GM19452 (cell line): ENCODE measurements around the gene VIPR2.

Source experiments
- ATAC-seq: cut with Tn5 transposase; IDR thresholded peaks from one replicate; pipeline ENCODE4 v1.9.1; 2021; ENCODE audit not compliant: unreplicated experiment

The VIPR2 gene

GRCh38 chr7:159158125-159158887, 13.6 kb upstream of the VIPR2 start:
- no peak for ATAC-seq

GRCh38 chr7:159157714-159158113, 13.0 kb upstream of the VIPR2 start:
- ATAC-seq: no peak

DNA sequence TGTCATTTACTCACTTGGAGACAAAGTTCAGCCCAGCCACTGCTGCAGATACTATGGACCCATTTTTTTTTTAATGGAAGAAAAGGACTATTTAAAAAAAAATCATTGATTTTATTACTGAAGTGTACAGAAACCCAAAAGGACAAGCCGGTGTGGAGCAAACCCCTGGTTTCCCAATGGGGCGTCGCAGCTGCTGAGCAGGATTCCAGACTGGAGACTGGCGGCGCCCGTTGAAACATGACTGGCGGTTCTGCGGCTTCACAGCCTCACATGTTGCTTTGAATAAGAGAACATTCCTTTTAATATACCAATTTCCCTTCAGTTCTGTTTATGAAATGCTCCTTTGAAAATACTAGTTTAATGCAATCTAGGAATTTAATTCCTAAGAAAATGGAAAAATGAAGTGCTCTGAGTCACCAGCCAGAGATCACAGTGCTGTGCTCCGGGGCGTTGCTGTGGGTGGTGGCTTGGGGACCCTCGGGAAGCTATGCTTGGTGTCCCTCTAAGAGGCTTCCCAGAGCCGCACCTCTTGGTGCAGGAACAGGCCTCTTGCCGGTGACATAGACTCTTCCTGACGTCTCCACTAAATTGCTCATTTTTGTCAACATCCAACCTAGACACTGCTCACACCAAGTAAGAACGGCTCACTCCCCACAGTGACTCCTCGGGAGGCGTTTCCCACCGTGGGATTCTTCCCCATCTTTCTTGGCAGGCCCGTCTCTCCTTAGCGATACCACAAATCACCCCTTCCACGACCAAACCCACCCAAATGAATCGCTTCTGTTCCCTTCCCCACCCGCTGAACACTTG, 12.0 kb upstream of the VIPR2 start:
- no peak for ATAC-seq

GRCh38 chr7:159155410-159155809, 10.7 kb upstream of the VIPR2 start:
- no peak for ATAC-seq

- ATAC-seq: no peak
Measured at GRCh38 chr7:159154243-159154642, 9.6 kb upstream of the VIPR2 start.

DNA sequence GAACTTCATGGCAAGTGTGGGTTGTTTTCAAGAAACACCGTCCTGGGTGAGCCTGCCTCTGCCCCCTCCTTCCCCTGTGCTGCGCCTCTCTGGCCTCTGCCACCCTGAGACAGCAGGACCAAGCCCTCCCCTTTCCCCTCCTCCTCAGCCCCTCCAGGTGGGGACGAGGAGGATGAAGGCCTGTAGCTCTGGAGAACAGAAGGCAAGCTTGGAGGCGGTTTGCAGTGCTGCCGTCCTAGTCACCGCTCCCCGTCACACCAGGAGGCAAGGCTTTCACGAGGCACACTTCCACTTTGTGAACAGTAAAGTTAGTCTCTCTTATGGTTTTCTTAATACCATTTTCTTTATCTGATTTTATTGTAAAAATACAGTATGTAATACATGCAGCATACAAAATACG, 8.8 kb upstream of the VIPR2 start:
- ATAC-seq: no peak

GRCh38 chr7:159152816-159153215, 8.1 kb upstream of the VIPR2 start:
- no peak for ATAC-seq

DNA sequence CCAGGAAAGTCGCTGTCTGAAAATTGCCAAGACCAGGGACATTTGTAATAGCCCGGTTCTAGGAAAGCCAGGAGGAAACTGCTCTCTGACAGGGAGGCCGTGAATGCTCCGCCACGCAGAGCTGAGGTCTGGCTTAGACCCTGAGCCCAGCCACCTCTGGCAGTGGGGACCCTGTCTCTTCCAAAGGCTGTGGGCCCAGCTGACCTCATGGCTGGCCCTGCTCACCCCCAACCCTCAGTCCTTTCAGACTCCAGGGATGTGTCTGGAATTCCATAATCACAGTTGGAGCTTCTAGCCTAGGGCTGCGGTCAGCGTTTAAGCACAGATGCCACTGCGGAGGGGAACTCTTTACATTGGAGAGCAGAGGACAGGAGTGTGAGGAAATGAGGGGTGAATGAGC, 6.6 kb upstream of the VIPR2 start:
- ATAC-seq: no peak

DNA sequence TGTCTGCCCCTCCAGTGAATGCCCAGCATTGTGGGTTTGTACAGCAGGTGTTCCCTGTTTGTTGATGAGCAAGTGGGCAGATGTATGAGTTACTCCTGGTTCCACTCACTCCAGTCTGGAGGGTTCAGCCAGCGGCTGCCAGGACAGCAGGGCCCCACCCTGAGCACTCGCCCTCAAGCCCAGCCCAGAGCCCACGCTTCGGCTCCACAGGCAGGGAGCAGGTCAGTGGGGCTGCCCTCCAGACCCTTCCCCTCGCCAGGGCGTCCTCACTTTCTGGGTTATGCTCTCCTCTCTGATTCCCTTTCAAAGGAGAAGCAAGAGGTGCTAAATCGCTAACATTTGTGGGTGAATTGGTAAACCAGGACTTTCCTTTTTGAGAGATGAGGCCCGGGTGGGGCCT, 4.8 kb upstream of the VIPR2 start:
- no peak for ATAC-seq

- ATAC-seq: no peak
Measured at GRCh38 chr7:159148430-159149395, 4.0 kb upstream of the VIPR2 start.

DNA sequence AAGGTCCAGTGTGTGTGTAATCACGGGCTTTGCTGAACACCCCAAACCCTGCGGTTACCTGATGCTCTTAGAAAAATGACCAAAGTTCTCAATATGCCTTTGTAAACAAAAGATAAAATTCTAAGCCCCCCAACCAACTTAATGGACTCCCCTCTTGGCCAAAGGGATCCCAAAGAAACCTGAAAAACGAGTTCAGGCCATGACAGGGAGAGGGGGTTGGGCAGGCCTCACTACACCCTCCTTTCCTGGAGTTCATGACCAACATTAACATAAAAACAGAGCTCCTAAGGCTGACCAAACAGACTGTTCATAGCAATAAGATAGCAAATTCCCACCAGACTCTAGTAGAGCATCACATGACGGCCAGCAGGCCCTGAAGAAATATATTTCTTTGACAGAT, 3.0 kb upstream of the VIPR2 start:
- no peak for ATAC-seq

- no peak for ATAC-seq
Measured at GRCh38 chr7:159147246-159147645, 2.6 kb upstream of the VIPR2 start.

- no peak for ATAC-seq
Measured at GRCh38 chr7:159146084-159146858, 1.6 kb upstream of the VIPR2 start.

GRCh38 chr7:159145490-159145855, 806 bp upstream of the VIPR2 start:
- ATAC-seq: no peak

DNA sequence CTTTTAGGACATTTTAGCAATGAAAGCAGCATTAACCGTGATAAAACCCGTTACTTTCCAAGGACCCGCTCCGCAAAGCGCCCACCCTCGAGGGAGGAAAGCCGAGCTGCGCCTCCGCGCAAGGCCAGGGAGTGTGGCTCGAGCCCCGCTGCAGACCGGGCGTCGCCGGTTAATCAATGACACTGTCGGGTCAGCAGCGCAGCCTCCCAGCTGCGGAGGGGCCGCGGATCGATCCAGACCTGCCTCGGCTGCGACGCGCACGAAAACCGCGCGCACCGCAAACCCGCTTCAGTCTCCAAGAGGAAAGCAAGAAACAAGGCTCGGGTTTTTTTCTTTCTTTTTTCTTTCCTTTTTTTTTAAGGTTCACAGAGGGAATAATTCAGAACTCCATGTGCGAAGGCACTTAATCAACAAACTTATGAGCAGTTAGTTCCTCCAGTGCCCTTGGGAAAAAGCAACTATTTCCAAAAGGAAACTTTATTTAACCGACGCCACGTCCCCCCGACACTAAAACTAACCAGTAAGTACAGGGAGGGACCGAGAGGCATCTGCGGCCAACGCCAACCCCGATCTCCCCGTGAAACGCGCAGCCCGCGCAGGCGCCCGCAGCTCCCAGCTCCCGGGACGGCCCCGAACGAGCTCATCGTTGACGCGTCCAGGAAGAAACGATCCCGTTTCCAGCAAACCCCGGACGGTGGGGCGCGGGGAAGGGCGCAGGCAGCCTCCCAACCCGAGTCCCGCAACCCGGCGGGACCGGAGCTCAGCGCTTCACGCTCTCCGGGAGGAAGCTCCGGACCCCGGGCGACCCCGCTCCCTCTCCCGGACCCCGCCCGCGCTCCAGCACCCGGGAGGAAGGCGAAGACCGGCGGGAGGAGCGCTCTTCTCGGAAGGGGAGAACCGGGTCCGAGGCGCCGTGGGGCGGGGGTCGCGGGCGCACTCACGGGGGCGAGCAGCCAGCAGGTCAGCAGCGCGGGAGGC, 598 bp downstream of the VIPR2 start:
- ATAC-seq: no peak

GRCh38 chr7:159142730-159143129, 1.9 kb downstream of the VIPR2 start:
- no peak for ATAC-seq

- no peak for ATAC-seq
Measured at GRCh38 chr7:159142199-159142598, 2.5 kb downstream of the VIPR2 start.

DNA sequence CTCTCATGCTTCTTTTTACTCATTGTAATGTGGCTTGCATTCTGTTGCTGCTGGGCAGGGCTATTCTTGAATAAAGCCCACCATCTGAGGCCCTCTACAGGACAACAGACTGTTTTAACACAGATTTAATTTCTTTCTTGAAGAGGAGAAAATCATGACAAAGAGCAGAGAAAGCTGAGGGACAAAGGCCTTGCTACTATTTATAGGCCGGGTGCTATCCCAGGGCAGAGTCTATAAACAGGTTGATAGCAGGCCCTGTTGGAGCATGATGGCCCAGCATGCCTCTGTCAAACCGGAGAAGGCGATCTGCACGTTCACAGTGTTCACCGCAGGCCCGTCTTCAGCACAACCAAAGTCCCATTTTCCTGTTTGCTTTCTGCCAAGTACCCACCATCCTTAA, 3.0 kb downstream of the VIPR2 start:
- no peak for ATAC-seq

- ATAC-seq: no peak
Measured at GRCh38 chr7:159141167-159141566, 3.5 kb downstream of the VIPR2 start.
